Testis (tissue), 3 donors: ENCODE results near the gene ENAH. TPM values are rescaled to one million over a fixed set of nuclear protein-coding genes. Genes with fewer than 3 reads are reported as not detected.

Experiments
- DNase-seq: peaks from one replicate; pipeline ENCODE4 v3.0.0-alpha.2; 2019
- H3K27ac ChIP-seq, 2 donors: fragments of 200-600 bp; sonication (generic); one replicate each; pipeline ENCODE4 v1.5.1; 2019
- H3K27me3 ChIP-seq: fragments of 200-600 bp; sonication (generic); one replicate; pipeline ENCODE4 v1.5.1; 2019
- H3K36me3 ChIP-seq: fragments of 200-600 bp; sonication (generic); one replicate; pipeline ENCODE4 v1.5.1; 2017; ENCODE audit warnings: low read depth; ENCODE audit errors: missing control alignments
- H3K4me1 ChIP-seq: fragments of 200-600 bp; sonication (generic); one replicate; pipeline ENCODE4 v1.5.1; 2019
- H3K4me3 ChIP-seq, 2 donors: fragments of 200-600 bp; sonication (generic); one replicate each; pipeline ENCODE4 v1.5.1; 2017 to 2019
- H3K9me3 ChIP-seq: fragments of 200-600 bp; sonication (generic); one replicate; pipeline ENCODE4 v1.5.1; 2017
- CTCF ChIP-seq, 3 experiments: fragments of 450-650 bp in 2 of 3; fragments of 200-600 bp in 1 of 3; sonication (generic) in 1 of 3; IDR thresholded peaks; one replicate each; pipeline ENCODE4 v1.5.1; 2016 to 2019; ENCODE audit warnings: antibody characterized with exemption in 3 of 3, mild to moderate bottlenecking in 2 of 3, moderate library complexity in 1 of 3
- POLR2A ChIP-seq: fragments of 450-650 bp; IDR thresholded peaks from one replicate; pipeline ENCODE4 v1.6.1; 2017; ENCODE audit warnings: antibody characterized with exemption, mild to moderate bottlenecking, moderate library complexity
- WGBS, 2 donors: methylation state at CpG; one replicate each; pipeline ENCODE4 v1.1.5; 2018; 5-methylcytosine and 5-hydroxymethylcytosine counted together
- intact Hi-C: fragments of 100-400 bp; cut with DNase I; formaldehyde crosslinking; loops from one replicate; pipeline ENCODE4 v1.15.1; 2023; ENCODE audit warnings: low total_unique reads
- polyA plus RNA-seq: library from polyadenylated mRNA; stranded (reverse); fragments of 350-450 nt; fragmentation: Illumina TruSeq; extraction: RNeasy Lipid Tissue Mini Kit (QIAGEN cat#74804); gene quantifications from one replicate; pipeline ENCODE4 v1.2.3, GENCODE V29; 2014; ENCODE audit warnings: low read depth, low replicate concordance; ENCODE audit not compliant: insufficient read depth
- total RNA-seq, 2 donors: library from RNA; depleted of rRNA; stranded (reverse); fragments of >200 nt; gene quantifications; one replicate each; pipeline ENCODE4 v1.2.3, GENCODE V29; 2016

Gene ENAH
- total and polyA plus RNA-seq, 3 donors from 2014 or later: 84.3 to 132 (median 122) TPM

DNA sequence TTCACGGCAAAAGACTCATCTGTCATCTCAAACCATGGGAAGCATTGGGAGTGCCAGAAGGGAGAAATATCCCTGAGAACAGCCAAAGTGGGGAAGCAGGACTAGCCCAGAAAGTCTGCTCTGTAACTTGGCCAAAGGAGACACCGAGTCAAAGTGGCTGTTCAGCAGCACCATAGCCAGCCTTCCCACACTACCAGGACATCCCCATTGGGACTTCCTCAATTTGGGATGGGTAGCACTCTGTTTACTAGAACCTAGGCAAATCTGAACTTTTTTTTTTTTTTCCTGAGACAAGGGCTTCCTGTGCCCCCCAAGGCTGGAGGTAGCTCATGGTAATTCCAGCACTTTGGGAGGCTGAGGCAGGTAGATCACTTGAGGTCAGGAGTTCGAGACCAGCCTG, 93.0 kb downstream of the ENAH start:
- DNase-seq: no peak
- intact Hi-C loops: no loop called here
- no peak overlapping the region for H3K4me3 ChIP-seq
- no peaks in the 10 kb centered on the region for H3K9me3 ChIP-seq
- H3K27me3 ChIP-seq: no peaks in the 10 kb centered on the region
- H3K36me3 ChIP-seq: no peaks in the 10 kb centered on the region
- H3K4me1 ChIP-seq: peaks cover 8% of the 10 kb centered on the region
- 97 to 98% methylated on average over 3 of the region's 3 CpGs for WGBS, 2 donors
- H3K27ac ChIP-seq: no peak overlapping the region
- TF ChIP-seq CTCF (IDR thresholded peaks at IDR 0.05) (no peak), POLR2A (no peak)

GRCh38 chr1:225559326-225559725, 93.6 kb downstream of the ENAH start:
- no peaks in the 10 kb centered on the region for H3K36me3 ChIP-seq
- TF ChIP-seq CTCF (IDR thresholded peaks at IDR 0.05) (no peak), POLR2A (no peak)
- intact Hi-C loops: no loop called here
- no peak overlapping the region for H3K4me3 ChIP-seq
- WGBS, 2 donors: 89 to 99% methylated on average over 2 of the region's 2 CpGs
- H3K4me1 ChIP-seq: peaks cover 8% of the 10 kb centered on the region
- H3K27me3 ChIP-seq: no peaks in the 10 kb centered on the region
- no peaks in the 10 kb centered on the region for H3K9me3 ChIP-seq
- no peak for DNase-seq
- no peak overlapping the region for H3K27ac ChIP-seq

- Histone ChIP-seq H3K4me3 (no peak overlapping the region), H3K36me3 (no peaks in the 10 kb centered on the region), H3K27ac (no peak overlapping the region), H3K4me1 (no peaks in the 10 kb centered on the region), H3K9me3 (no peaks in the 10 kb centered on the region), H3K27me3 (no peaks in the 10 kb centered on the region)
- TF ChIP-seq CTCF (IDR thresholded peaks at IDR 0.05) (no peak), POLR2A (no peak)
- WGBS, 2 donors: 92 to 94% methylated on average over 1 of the region's 1 CpG
- intact Hi-C loops: no loop called here
- DNase-seq: no peak
Measured at GRCh38 chr1:225556694-225557093, 96.2 kb downstream of the ENAH start.

- H3K4me3 ChIP-seq: no peak overlapping the region
- no peaks in the 10 kb centered on the region for H3K4me1 ChIP-seq
- TF ChIP-seq CTCF (IDR thresholded peaks at IDR 0.05) (no peak), POLR2A (no peak)
- H3K27me3 ChIP-seq: no peaks in the 10 kb centered on the region
- H3K36me3 ChIP-seq: no peaks in the 10 kb centered on the region
- H3K9me3 ChIP-seq: no peaks in the 10 kb centered on the region
- 89 to 91% methylated on average over 4 of the region's 4 CpGs for WGBS, 2 donors
- H3K27ac ChIP-seq: no peak overlapping the region
- intact Hi-C loops: no loop called here
- DNase-seq: no peak
Measured at GRCh38 chr1:225555821-225556220, 97.1 kb downstream of the ENAH start.

GRCh38 chr1:225554216-225554812, 98.6 kb downstream of the ENAH start:
- Histone ChIP-seq H3K4me1 (no peaks in the 10 kb centered on the region), H3K4me3 (no peak overlapping the region), H3K9me3 (no peaks in the 10 kb centered on the region), H3K36me3 (no peaks in the 10 kb centered on the region), H3K27me3 (no peaks in the 10 kb centered on the region), H3K27ac (no peak overlapping the region)
- DNase-seq: no peak
- TF ChIP-seq CTCF (IDR thresholded peaks at IDR 0.05): peak; percentile 32 to 57 (median 36)
- no peak for TF ChIP-seq POLR2A
- intact Hi-C loops: no loop called here
- WGBS, 2 donors: 57 to 61% methylated on average over 2 of the region's 2 CpGs
